ENCODE measurements around the gene CUBN.

The CUBN gene

DNA sequence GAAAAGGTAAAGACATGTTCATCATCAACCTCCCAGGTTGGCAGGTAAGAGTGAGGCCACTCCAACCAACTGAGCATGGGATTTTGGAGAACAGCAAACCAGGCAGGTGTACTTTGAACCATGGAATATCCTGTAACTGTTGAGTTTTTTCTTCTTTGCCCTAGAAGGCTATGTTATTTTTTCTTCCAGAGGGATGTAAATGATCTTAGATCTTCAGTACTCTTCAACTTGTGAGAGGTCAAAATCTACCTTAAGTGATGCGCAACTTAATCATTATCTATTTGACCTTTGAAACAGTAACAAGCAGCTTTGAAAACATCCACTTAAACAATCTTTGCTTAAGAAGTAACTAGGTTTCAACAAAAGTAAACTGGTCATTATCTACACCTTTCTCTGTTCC is at the start of gene CUBN:
Gene CUBN (minus strand): TSS at position 71 of the 400 bp plus-strand sequence. CDS start 46 bp downstream, at position 25.
- H3K4me3 ChIP-seq (ENCODE audit: low read length): no peak within 1 kb of the TSS
- TF ChIP-seq ZNF274 (IDR thresholded peaks at IDR 0.05; ENCODE audit: low read depth, low read length): no peak

DNA sequence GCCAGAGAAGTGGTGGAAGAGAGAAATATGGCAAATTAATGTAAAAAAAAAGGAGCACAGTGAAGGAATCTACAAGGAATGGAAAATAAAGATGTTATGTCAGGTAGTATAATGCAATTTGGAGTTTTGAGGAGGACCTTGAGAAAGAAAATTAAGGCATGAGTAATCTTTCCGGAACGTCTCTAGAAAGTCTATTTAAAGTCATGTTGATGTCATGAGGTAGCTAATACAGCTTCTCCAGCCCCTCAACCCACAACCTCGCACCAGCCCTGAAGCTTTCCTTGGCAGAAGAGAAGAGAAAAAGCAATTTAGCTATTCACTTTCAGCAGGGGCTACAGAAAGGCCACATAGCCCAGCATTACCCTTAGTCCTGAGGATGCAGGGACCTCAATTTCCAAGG is 49.4 kb upstream of the CUBN start:
- no peak overlapping the region for H3K4me3 ChIP-seq (ENCODE audit: low read length)

DNA sequence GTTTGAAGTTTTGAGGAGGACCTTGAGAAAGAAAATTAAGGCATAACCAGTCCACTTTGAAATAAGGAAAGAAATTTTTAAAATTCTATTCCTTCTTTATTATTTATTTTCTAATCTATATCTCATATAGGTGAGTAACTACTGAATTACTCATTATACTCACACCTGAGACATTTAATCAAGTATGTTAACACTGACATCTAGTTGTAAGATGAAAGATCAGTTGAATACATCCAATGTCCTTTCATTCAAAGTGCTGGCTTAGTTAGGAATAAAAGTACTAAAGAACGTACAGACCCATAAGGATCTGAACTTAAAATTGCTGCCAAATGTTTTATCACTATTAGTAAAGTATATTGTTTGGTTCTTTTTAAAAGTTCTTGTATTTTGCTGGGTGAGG is 48.4 kb upstream of the CUBN start:
- TF ChIP-seq ZNF274 (IDR thresholded peaks at IDR 0.05; ENCODE audit: low read depth, low read length): no peak
- no peak overlapping the region for H3K4me3 ChIP-seq (ENCODE audit: low read length)

More for the DNA sequence above, 49.4 kb upstream of the CUBN start:
- TF ChIP-seq ZNF274 (IDR thresholded peaks at IDR 0.05; ENCODE audit: low read depth, low read length): no peak

DNA sequence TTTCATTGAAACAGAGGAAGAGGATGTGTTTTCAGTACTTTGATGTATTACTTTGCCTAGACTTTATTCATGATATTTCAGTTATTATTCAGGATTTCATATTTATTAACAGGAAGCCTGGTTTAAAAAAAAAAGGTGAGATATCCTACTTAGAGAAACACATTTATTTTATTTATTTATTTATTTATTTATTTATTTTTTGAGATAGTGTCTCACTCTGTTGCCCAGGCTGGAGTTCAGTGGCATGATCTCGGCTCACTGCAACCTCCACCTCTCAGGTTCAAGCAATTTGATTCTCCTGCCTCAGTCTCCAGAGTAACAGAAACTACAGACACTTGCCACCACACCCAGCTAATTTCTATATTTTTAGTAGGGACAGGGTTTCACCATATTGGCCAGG is 47.4 kb upstream of the CUBN start:
- no peak overlapping the region for H3K4me3 ChIP-seq (ENCODE audit: low read length)
- TF ChIP-seq ZNF274 (IDR thresholded peaks at IDR 0.05; ENCODE audit: low read depth, low read length): no peak

DNA sequence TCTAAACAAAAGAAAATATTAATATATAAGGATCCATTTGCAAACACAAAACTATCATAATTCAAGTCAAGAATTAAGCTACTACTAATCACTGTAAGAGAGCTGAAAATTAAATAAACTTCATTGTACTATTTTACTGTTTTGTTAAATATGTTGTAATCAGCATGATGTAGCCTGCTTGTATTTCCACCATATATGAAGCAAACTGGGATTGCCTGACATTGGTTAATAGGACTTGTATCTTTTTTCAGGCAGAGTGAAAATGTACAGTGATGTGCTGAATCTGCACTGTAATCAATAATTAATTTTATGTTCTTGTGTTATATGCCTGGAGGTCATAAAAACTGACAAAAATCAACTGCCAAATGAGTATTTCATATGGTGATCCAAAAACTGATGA is 46.5 kb upstream of the CUBN start:
- TF ChIP-seq ZNF274 (IDR thresholded peaks at IDR 0.05; ENCODE audit: low read depth, low read length): no peak
- no peak overlapping the region for H3K4me3 ChIP-seq (ENCODE audit: low read length)

DNA sequence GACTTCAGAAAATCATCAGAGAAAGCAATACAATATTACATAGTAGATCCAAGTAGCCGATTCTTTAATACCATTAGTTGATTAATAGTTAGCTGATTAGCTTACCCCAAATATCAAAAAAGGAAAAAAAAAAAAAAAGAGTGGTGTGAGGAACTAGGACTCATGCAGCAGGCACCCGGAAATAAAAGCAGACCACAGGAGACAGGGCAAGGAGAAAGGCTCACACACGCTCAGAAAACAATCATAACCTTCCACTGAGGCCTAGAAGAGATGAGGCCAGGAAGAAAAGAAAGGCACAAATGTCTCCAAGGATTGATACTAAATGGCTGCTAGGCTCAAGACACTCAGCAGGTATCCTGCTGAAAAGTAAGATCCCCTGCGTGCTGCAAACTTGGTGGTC is 45.9 kb upstream of the CUBN start:
- TF ChIP-seq ZNF274 (IDR thresholded peaks at IDR 0.05; ENCODE audit: low read depth, low read length): no peak
- H3K4me3 ChIP-seq (ENCODE audit: low read length): no peak overlapping the region

DNA sequence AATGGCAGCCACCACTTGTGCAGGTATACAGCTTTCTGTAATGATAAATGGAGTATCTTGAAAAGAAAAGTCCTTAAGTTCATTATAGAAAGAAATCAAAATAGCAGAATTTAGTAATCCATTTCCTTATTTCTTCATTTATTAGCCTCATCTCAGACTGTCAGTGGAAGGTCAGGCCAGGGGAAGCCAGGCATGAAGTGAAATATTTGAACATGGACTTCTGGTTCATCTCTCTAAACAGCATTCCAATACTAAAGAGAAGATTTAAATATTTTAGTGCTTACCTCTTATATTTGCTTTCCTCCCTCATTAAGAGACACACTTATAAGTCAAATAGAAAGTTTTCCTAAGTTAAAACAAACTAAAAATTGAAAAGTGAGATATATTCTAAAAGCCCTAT is 45.0 kb upstream of the CUBN start:
- no peak overlapping the region for H3K4me3 ChIP-seq (ENCODE audit: low read length)
- no peak for TF ChIP-seq ZNF274 (IDR thresholded peaks at IDR 0.05; ENCODE audit: low read depth, low read length)

DNA sequence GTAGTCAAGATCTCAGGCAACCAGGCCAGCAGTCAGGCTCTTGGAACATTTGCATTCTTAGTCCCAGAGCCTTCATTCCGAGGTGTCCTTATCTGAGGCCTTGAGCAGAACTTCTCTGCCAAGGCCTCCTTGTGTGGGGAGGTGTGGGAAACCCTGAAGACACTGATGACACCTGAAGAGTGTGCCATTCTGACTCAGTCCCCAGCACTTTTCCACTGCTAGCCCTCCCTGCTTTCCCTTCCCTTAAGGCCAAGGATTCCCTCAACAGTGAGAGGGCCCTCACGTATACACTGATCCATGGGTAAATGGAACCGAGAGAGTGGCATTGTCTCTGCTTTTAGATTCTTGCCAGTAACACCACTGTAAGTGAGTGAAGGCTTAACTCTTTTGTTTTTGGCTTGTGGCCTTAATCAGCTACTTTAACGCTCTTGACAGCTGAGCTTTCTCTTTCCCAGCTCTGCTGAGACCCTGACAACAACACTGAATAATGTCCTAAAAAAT is 41.6 kb upstream of the CUBN start:
- no peak overlapping the region for H3K4me3 ChIP-seq (ENCODE audit: low read length)
- no peak for TF ChIP-seq ZNF274 (IDR thresholded peaks at IDR 0.05; ENCODE audit: low read depth, low read length)

DNA sequence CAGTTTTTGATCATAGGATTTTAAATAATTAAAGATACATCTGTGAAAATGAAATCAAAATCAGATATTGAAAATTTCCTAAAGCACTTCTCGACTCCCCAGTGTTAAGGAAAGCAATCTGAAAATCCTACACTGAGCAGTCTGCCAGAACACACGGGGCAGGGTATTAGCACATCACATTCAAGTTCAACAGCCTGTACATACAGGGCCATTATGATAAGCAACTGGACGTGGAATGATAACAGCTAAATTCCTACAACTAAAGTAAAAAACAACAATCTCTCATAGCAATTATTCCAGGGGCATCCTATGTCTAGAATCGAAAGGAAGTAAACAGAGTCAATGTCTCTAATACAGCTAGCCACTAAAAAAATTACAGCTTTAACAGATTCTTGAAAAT is 40.2 kb upstream of the CUBN start:
- TF ChIP-seq ZNF274 (IDR thresholded peaks at IDR 0.05; ENCODE audit: low read depth, low read length): no peak
- no peak overlapping the region for H3K4me3 ChIP-seq (ENCODE audit: low read length)

DNA sequence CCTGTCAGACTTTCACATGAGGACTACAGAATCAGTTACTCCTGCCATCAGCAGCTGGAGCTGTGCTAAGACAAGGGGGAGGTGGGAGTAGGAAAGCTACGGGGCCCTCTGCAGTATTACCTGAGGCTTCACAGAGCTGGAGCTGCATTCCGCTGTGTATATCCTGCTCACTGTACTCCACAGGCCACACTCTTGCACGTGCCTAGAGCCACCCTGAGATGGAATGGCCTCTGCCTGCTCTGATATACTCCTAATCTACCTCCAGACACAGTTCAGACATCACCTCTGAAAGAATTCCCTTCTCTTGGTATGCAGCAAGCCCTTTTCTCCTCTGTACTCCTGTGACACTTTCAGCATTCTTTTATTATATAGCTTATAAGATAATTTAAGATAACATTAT is 37.1 kb upstream of the CUBN start:
- H3K4me3 ChIP-seq (ENCODE audit: low read length): no peak overlapping the region
- TF ChIP-seq ZNF274 (IDR thresholded peaks at IDR 0.05; ENCODE audit: low read depth, low read length): no peak

DNA sequence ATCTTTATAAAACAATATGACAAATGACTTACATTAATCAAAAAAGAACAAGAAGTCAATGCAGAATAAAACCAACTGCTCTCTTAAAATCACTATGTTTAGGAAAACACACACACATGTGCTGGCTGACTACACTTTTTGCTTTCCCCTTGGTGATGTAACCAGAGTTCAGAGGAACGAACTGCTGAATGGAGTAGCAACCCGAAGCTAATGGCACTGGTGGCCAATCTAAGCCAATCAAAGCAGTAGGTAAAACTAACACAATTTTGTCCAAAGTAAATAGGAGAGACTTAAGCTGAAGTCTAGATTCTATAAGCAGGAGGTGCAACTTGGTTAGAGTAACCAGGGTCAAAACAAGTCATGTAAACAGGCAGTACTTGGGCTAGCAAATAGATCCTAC is 33.2 kb upstream of the CUBN start:
- no peak for TF ChIP-seq ZNF274 (IDR thresholded peaks at IDR 0.05; ENCODE audit: low read depth, low read length)
- H3K4me3 ChIP-seq (ENCODE audit: low read length): no peak overlapping the region

DNA sequence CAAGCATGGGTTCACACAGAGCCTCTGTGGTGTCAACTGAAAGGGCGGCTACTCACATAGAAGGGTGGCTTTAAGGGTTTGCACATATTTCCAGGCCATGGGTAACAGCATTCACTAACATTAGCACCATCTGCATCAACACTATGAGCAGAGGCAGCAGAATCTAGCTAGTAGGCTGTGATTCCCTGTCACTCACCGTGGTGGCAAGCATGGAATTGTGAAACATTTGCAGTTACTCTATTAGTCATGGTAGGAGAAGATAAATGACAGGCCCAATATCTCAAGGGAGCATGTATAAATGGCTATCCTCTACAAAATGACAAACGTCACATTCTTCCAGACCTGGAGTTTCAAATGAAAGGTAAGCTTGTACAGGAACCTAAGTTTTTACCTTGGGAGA is 32.2 kb upstream of the CUBN start:
- no peak overlapping the region for H3K4me3 ChIP-seq (ENCODE audit: low read length)
- TF ChIP-seq ZNF274 (IDR thresholded peaks at IDR 0.05; ENCODE audit: low read depth, low read length): no peak

DNA sequence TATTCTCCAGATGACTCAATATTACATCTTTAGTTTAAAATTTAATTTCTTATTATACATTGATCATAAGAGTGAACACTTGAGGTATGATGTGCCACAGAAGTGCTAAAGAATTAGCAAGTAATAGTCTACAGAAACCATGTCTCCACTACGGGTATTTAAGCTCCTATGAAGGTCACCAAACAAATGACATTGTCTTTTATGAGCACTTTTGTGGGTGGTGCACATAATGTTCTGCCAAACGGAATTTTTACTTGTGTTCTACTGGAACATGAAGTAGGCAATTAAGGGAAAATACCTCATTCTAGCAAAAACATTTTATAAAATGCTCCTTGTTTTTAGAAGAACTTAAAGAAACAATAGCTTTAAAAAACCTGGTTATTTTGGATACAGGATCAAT is 27.4 kb upstream of the CUBN start:
- H3K4me3 ChIP-seq (ENCODE audit: low read length): no peak overlapping the region
- no peak for TF ChIP-seq ZNF274 (IDR thresholded peaks at IDR 0.05; ENCODE audit: low read depth, low read length)

DNA sequence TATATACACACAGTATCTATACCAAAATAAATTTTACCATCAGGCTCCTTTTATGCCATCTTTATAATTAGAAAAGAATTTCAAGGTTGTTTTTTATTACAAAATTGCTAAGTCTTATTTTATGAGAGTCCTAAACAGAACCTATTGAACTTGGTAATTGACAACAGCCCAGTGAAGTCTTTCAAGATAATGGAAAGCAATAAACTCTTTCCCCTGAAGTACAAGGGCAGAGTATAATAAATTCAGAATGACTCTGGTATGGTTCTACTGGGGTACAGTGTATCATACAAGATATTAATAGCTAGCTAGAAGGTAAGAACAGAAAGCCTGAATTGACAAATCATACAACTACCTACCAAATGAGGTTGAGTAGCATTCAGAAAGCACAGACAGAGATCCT is 26.2 kb upstream of the CUBN start:
- no peak overlapping the region for H3K4me3 ChIP-seq (ENCODE audit: low read length)
- TF ChIP-seq ZNF274 (IDR thresholded peaks at IDR 0.05; ENCODE audit: low read depth, low read length): no peak

DNA sequence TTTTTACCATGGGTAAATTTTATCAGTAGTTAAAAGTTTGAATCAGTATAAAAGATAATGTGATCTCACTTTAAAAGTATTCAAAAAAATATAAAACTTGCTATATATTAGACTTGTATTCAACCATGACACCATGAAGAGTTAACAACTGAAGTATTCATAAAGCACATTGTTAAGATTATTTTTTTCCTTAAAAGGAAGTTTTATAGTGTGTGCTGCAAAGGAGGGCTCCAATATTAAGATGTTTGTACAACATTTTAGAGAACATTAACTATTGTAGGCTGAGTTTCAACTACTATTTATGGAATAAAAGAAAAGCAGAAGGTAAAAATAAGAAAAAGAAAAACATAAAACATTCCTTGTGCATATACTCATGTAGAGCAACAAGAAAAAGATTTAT is 24.5 kb upstream of the CUBN start:
- TF ChIP-seq ZNF274 (IDR thresholded peaks at IDR 0.05; ENCODE audit: low read depth, low read length): no peak
- H3K4me3 ChIP-seq (ENCODE audit: low read length): no peak overlapping the region

DNA sequence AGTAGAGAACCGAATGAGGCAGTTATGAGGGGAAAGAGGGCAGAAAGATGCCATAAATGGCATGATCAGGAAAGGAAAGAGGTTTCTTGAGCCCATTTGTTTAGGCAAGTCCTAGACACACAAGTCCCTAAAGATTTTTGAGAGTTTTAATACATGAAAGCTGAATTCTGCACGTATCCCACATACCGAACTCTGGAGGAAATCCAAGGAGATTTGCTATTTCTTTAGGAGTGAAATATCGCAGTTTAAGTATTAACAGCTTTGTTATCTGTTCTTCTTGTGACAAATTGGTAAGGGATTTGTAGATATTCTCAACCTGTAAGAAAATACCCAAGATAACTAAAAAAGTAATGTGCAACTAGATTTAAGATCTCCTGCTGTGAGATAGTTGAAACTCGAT is 23.7 kb upstream of the CUBN start:
- no peak for TF ChIP-seq ZNF274 (IDR thresholded peaks at IDR 0.05; ENCODE audit: low read depth, low read length)
- no peak overlapping the region for H3K4me3 ChIP-seq (ENCODE audit: low read length)

All from GM08714 (cell line).